ENCODE data around the gene CLTA. TPM values are rescaled to one million over a fixed set of nuclear protein-coding genes. Genes with fewer than 3 reads are reported as not detected.

CLTA gene
- total RNA-seq, 1 donor from 2014 or later = 243 TPM

DNA sequence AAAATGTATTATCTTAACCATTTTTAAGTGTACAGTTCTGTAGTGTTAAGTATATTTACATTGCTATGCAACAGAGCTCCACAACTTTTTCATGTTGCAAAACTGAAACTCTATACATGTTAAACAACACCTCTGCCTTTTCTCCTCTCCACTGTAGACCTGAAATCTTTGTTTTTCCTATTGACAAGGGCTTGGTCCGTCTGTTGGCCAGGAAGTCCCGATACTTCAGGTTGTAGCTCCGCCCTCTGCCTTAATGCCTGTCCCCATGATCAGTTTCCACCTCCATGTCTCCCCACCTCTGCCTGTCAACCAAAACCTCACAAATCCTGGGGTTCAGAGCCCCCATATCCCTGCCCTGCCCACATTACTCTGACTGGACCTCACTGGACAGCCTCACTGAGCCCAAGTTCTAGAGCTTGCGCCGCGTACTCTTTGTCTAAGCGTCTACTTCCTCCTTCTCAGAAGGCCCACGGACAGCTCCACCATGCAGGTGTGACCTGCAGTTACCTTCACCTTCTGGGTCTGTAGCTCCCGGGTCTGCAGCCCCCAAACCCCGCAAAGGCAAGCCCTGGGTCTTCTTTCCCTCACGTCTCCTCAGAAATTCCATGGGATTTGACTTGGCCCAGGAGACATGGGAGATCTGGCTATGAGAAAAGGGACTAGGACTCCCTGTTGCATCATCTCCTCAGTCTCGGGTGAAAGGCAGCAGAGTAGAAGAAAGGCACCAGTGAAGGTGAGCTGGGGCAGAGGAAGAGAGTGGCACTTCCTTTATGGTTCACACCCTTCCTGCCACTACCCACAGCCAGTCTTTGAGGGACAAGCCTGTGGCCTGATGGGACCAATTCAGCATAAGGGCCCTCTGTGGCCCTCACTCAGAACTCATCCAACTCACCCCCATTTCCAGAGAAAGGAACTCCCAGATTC lies 46.1 kb upstream of the CLTA start:
- Mint-ChIP-seq H3K9me3 (ENCODE audit: low read depth) (no peaks in the 10 kb centered on the region), H3K36me3 (ENCODE audit: low read depth) (peaks cover 28% of the 10 kb centered on the region), H3K27ac (ENCODE audit: unreplicated experiment) (peak overlapping the region; percentile 59), H3K4me3 (ENCODE audit: unreplicated experiment) (no peak overlapping the region), H3K27me3 (ENCODE audit: low read depth) (no peaks in the 10 kb centered on the region), H3K4me1 (ENCODE audit: low read depth) (peaks cover 77% of the 10 kb centered on the region)
- peak; percentile 63 for DNase-seq (ENCODE audit: low spot score)
- TF ChIP-seq CTCF (IDR thresholded peaks at IDR 0.05) = no peak

DNA sequence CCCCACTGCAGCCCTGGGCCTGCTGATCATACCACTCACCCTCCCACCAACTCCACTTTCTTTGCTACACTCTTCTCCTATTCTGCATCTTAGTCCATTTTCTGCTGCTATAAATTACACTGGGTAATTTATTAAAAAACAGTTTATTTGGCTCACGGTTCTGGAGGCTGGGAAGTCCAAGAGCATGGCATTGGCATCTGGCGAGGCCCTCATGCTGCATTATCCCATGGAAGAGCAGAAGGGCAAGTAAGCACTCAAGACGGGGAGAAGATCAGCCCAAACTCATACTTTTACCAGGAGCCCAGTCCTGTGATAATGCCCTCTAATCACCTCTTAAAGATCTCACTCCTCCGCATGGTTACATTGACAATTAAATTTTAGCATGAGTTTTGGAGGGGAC lies 44.8 kb upstream of the CLTA start:
- H3K4me3 Mint-ChIP-seq (ENCODE audit: unreplicated experiment) = no peak overlapping the region
- H3K27ac Mint-ChIP-seq (ENCODE audit: unreplicated experiment) = no peak overlapping the region
- TF ChIP-seq CTCF (IDR thresholded peaks at IDR 0.05) = no peak
- H3K4me1 Mint-ChIP-seq (ENCODE audit: low read depth) = peaks cover 76% of the 10 kb centered on the region
- no peak for DNase-seq (ENCODE audit: low spot score)
- peaks cover 30% of the 10 kb centered on the region for H3K36me3 Mint-ChIP-seq (ENCODE audit: low read depth)
- H3K9me3 Mint-ChIP-seq (ENCODE audit: low read depth) = no peaks in the 10 kb centered on the region
- H3K27me3 Mint-ChIP-seq (ENCODE audit: low read depth) = no peaks in the 10 kb centered on the region

DNA sequence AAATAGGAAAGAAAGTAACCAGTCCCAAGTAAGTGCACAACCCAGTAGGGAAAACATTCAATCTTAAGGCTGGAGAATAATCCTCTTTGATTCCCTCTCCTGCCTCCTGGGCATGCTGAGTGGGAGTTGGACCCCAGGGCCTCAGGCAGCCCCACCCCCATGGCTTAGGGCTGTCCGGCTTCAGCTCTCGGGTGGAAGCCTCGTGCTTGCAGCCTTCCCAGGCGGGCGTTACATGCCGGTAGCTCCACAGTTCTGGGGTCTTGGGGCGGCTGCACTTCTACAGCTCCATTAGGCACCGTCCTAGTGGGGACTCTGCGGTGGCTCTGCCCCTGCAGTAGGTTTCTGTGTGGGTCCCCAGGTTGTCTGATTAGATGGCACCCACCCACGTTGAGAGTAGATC lies 44.1 kb upstream of the CLTA start:
- Mint-ChIP-seq H3K4me1 (ENCODE audit: low read depth) (peaks cover 75% of the 10 kb centered on the region), H3K4me3 (ENCODE audit: unreplicated experiment) (no peak overlapping the region), H3K27me3 (ENCODE audit: low read depth) (no peaks in the 10 kb centered on the region), H3K27ac (ENCODE audit: unreplicated experiment) (peak overlapping the region; percentile 81), H3K9me3 (ENCODE audit: low read depth) (no peaks in the 10 kb centered on the region), H3K36me3 (ENCODE audit: low read depth) (peaks cover 31% of the 10 kb centered on the region)
- TF ChIP-seq CTCF (IDR thresholded peaks at IDR 0.05) = no peak
- DNase-seq (ENCODE audit: low spot score) = no peak

DNA sequence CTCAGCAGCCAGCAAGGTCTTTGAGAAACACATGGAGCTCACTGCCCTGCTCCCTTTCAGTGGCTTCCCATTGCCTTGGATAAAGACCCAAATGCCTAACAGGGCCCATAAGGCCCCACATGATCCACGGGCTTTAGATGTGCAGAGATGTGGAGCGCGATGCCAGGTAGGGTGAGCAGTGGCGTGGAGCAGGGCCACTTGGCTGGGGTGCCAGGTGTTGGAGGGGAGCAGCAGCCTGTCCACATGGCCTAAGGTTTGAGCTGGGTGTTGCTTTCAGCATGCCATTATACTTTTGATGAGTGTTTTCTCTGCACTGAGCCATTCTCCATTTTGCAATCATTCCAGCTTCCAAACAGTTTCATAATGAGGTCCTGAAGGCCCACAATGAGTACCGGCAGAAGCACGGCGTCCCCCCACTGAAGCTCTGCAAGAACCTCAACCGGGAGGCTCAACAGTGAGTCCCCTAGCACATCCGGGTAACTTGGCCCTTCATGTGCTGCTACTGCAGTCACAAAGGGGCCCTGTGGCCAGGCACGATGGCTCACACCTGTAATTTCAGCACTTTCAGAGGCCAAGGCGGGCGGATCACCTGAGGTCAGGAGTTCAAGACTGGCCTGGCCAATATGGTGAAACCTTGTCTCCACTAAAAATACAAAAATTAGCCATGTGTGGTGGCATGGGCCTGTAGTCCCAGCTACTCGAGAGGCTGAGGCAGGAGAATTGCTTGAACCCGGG lies 43.1 kb upstream of the CLTA start:
- TF ChIP-seq CTCF (IDR thresholded peaks at IDR 0.05) = no peak
- Mint-ChIP-seq H3K9me3 (ENCODE audit: low read depth) (no peaks in the 10 kb centered on the region), H3K27me3 (ENCODE audit: low read depth) (no peaks in the 10 kb centered on the region), H3K27ac (ENCODE audit: unreplicated experiment) (peak overlapping the region; percentile 91), H3K4me3 (ENCODE audit: unreplicated experiment) (no peak overlapping the region), H3K36me3 (ENCODE audit: low read depth) (peaks cover 31% of the 10 kb centered on the region), H3K4me1 (ENCODE audit: low read depth) (peaks cover 74% of the 10 kb centered on the region)
- peak; percentile 70 for DNase-seq (ENCODE audit: low spot score)

DNA sequence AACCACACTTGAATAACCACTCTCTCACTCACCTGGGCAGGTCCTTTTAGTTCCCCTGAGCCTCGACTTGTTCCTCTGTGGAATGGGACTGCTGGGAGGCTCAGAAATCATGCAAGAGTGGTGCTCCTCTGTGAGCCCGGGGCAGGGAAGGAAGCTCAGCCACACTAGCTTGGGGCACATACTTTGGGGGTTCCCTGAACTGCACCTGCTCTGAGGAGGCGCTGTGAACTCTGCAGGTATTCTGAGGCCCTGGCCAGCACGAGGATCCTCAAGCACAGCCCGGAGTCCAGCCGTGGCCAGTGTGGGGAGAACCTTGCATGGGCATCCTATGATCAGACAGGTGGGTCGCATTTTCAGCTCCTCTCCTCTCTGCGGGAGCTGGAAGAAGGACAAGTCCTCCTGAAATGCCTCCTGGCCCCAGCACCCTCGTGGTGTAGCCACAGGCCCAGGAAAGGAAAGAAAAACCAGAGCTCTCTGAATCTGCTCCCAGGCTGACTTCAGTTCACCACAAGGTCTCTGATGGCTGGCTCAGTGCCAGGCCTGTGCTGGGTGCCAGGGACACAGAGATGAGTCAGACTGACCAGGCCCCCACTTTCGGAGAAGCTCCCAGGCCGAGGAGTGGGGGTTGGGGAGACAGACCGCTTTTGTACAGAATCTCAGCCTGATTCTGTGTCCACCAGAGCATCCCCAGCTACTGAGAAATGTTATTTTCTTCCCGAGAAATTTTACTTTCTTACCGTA lies 42.2 kb upstream of the CLTA start:
- Mint-ChIP-seq H3K27me3 (ENCODE audit: low read depth) (no peaks in the 10 kb centered on the region), H3K4me1 (ENCODE audit: low read depth) (peaks cover 71% of the 10 kb centered on the region), H3K27ac (ENCODE audit: unreplicated experiment) (peak overlapping the region; percentile 91), H3K4me3 (ENCODE audit: unreplicated experiment) (no peak overlapping the region), H3K9me3 (ENCODE audit: low read depth) (no peaks in the 10 kb centered on the region), H3K36me3 (ENCODE audit: low read depth) (peaks cover 31% of the 10 kb centered on the region)
- peak; percentile 98 for DNase-seq (ENCODE audit: low spot score)
- peak; percentile 22 for TF ChIP-seq CTCF (IDR thresholded peaks at IDR 0.05)
